CD14-positive monocyte (primary cell): Measurements from ENCODE around the gene ARNT2. TPM values are rescaled to one million over a fixed set of nuclear protein-coding genes. Genes with fewer than 3 reads are reported as not detected.

Experiments used
- DNase-seq, 3 donors: peaks; one replicate each; pipeline ENCODE4 v3.0.0-alpha.2; 2011 to 2022
- H2AFZ ChIP-seq: 2 replicates; pipeline ENCODE4 v1.6.0; 2012; ENCODE audit warnings: mild to moderate bottlenecking, low read depth, low read length, inconsistent platforms; ENCODE audit not compliant: insufficient read depth, poor library complexity, severe bottlenecking
- H3K27ac ChIP-seq, 2 donors: 1 replicate in 1 of 2; 2 replicates in 1 of 2; pipeline ENCODE4 v1.5.1; 2012 to 2013; ENCODE audit warnings: low read length in 2 of 2, control low read depth in 1 of 2, inconsistent platforms in 1 of 2, low read depth in 1 of 2, mild to moderate bottlenecking in 1 of 2
- H3K27me3 ChIP-seq, 2 donors: one replicate each; pipeline versions ENCODE4 v1.6.0 to v1.6.1; 2011 to 2013; ENCODE audit warnings: low read length in 2 of 2; ENCODE audit not compliant: control insufficient read depth in 2 of 2, insufficient read depth in 2 of 2
- H3K36me3 ChIP-seq, 2 donors: replicated peaks in 1 of 2; 1 replicate in 1 of 2; 2 replicates in 1 of 2; pipeline versions ENCODE4 v1.5.1 to v1.6.1; 2012 to 2013; ENCODE audit warnings: low read length in 2 of 2, control low read depth in 1 of 2, inconsistent platforms in 1 of 2, mild to moderate bottlenecking in 1 of 2; ENCODE audit not compliant: insufficient read depth in 2 of 2, control insufficient read depth in 1 of 2
- H3K4me1 ChIP-seq, 2 donors: 1 replicate in 1 of 2; 2 replicates in 1 of 2; pipeline versions ENCODE4 v1.5.1 to v1.6.1; 2012 to 2013; ENCODE audit warnings: low read length in 2 of 2, control low read depth in 1 of 2, inconsistent platforms in 1 of 2, mild to moderate bottlenecking in 1 of 2, moderate library complexity in 1 of 2; ENCODE audit not compliant: insufficient read depth in 2 of 2, control insufficient read depth in 1 of 2
- H3K4me2 ChIP-seq: replicated peaks from 2 replicates; pipeline ENCODE3; 2012; ENCODE audit warnings: low read length, moderate library complexity, mild to moderate bottlenecking; ENCODE audit not compliant: poor library complexity, severe bottlenecking; ENCODE audit errors: extremely low read depth
- H3K4me3 ChIP-seq, 3 experiments: fragments of 200-600 bp in 1 of 3; sonication (generic) in 1 of 3; replicated peaks in 1 of 3; 1 replicate in 2 of 3; 2 replicates in 1 of 3; pipeline ENCODE4 v1.5.1; 2011 to 2013; ENCODE audit warnings: low read length in 3 of 3, mild to moderate bottlenecking in 3 of 3, control low read depth in 2 of 3, low read depth in 2 of 3, inconsistent platforms in 1 of 3, moderate library complexity in 1 of 3
- H3K79me2 ChIP-seq: 2 replicates; pipeline ENCODE4 v1.6.0; 2012; ENCODE audit warnings: mild to moderate bottlenecking, control low read depth, inconsistent platforms, low read length, moderate library complexity; ENCODE audit not compliant: insufficient read depth
- H3K9ac ChIP-seq: 2 replicates; pipeline ENCODE4 v1.6.0; 2017; ENCODE audit warnings: low read length, mild to moderate bottlenecking; ENCODE audit not compliant: insufficient read depth, poor library complexity, severe bottlenecking
- H3K9me3 ChIP-seq, 2 donors: replicated peaks in 1 of 2; 1 replicate in 1 of 2; 2 replicates in 1 of 2; pipeline versions ENCODE4 v1.5.1 to v1.6.1; 2012 to 2013; ENCODE audit warnings: low read length in 2 of 2, control low read depth in 1 of 2; ENCODE audit not compliant: control insufficient read depth in 1 of 2, insufficient read depth in 1 of 2
- H4K20me1 ChIP-seq: 2 replicates; pipeline ENCODE4 v1.6.0; 2012; ENCODE audit warnings: mild to moderate bottlenecking, low read length, control low read depth, moderate library complexity; ENCODE audit not compliant: insufficient read depth
- H3K27ac Mint-ChIP-seq, 7 donors: one replicate each; pipeline ENCODE4 v1.8.0; 2020; ENCODE audit warnings: mild to moderate bottlenecking in 7 of 7, mixed read lengths in 7 of 7, moderate library complexity in 6 of 7, inconsistent platforms in 2 of 7
- H3K27me3 Mint-ChIP-seq, 3 donors: one replicate each; pipeline ENCODE4 v1.8.0; 2021 to 2022; ENCODE audit warnings: low read depth in 3 of 3, mild to moderate bottlenecking in 3 of 3, mixed read lengths in 3 of 3, moderate library complexity in 3 of 3, inconsistent platforms in 1 of 3
- H3K36me3 Mint-ChIP-seq, 2 donors: one replicate each; pipeline ENCODE4 v1.8.0; 2020; ENCODE audit warnings: mixed read lengths in 2 of 2, inconsistent platforms in 1 of 2, mild to moderate bottlenecking in 1 of 2
- H3K4me1 Mint-ChIP-seq: one replicate; pipeline ENCODE4 v1.8.0; 2020; ENCODE audit warnings: mild to moderate bottlenecking, mixed read lengths
- H3K4me3 Mint-ChIP-seq, 2 donors: one replicate each; pipeline ENCODE4 v1.8.0; 2020; ENCODE audit warnings: mild to moderate bottlenecking in 2 of 2, mixed read lengths in 2 of 2, moderate library complexity in 1 of 2
- H3K9me3 Mint-ChIP-seq, 7 donors: one replicate each; pipeline ENCODE4 v1.8.0; 2020 to 2022; ENCODE audit warnings: mixed read lengths in 7 of 7, mild to moderate bottlenecking in 6 of 7, moderate library complexity in 6 of 7, inconsistent platforms in 2 of 7
- CTCF ChIP-seq: fragments of 200-600 bp; IDR thresholded peaks from one replicate; pipeline ENCODE4 v1.8.0; 2022; ENCODE audit warnings: antibody characterized with exemption, mild to moderate bottlenecking
- WGBS: methylation state at CpG from one replicate; pipeline ENCODE4 v1.1.5; 2013; ENCODE audit warnings: missing lambda C conversion rate; ENCODE audit not compliant: insufficient coverage; 5-methylcytosine and 5-hydroxymethylcytosine counted together
- intact Hi-C, 2 donors: fragments of 100-400 bp; cut with micrococcal nuclease; formaldehyde crosslinking; loops; one replicate each; pipeline versions ENCODE4 v1.15.0 to v1.15.1; 2023
- polyA plus RNA-seq, 3 donors: library from polyadenylated mRNA; depleted of rRNA in 1 of 3; unstranded in 2 of 3; stranded (reverse) in 1 of 3; fragments of 300-500 nt in 2 of 3; fragments of >200 nt in 1 of 3; fragmentation: Illumina TruSeq in 2 of 3; gene quantifications; 1 replicate in 2 of 3; 2 replicates in 1 of 3; pipeline ENCODE4 v1.2.3, GENCODE V29; 2012 to 2021

Gene ARNT2
- polyA plus RNA-seq, 3 donors: not detected

- Mint-ChIP-seq H3K4me3 (no peak overlapping the region), H3K36me3 (no peaks in the 10 kb centered on the region), H3K9me3 (peaks cover 0 to 5% (median 1%) of the 10 kb centered on the region in 7 donors), H3K4me1 (no peaks in the 10 kb centered on the region), H3K27me3 (peaks cover 7 to 12% (median 9%) of the 10 kb centered on the region in 3 donors), H3K27ac (no peak overlapping the region)
- intact Hi-C loops: no loop called here
- no peaks in the 10 kb centered on the region for H3K9me3 ChIP-seq
- H4K20me1 ChIP-seq: no peaks in the 10 kb centered on the region
- no peaks in the 10 kb centered on the region for H3K79me2 ChIP-seq
- H3K9ac ChIP-seq: no peak overlapping the region
- H3K4me3 ChIP-seq: no peak overlapping the region
- H3K27me3 ChIP-seq: no peaks in the 10 kb centered on the region
- no peaks in the 10 kb centered on the region for H3K4me1 ChIP-seq
- no peak for DNase-seq
- no peak overlapping the region for H3K4me2 ChIP-seq
- H3K36me3 ChIP-seq: no peaks in the 10 kb centered on the region
- no peak overlapping the region for H2AFZ ChIP-seq
- no peak overlapping the region for H3K27ac ChIP-seq
- WGBS: no CpG with 5 or more reads among the region's 1 CpG
- TF ChIP-seq CTCF: no peak
Observed at GRCh38 chr15:80497221-80497620, 93.0 kb downstream of the ARNT2 start.

- no peak for TF ChIP-seq CTCF
- intact Hi-C loops: no loop called here
- Histone ChIP-seq H3K79me2 (no peaks in the 10 kb centered on the region), H3K4me2 (no peak overlapping the region), H4K20me1 (no peaks in the 10 kb centered on the region), H3K4me1 (no peaks in the 10 kb centered on the region), H2AFZ (no peak overlapping the region), H3K27me3 (no peaks in the 10 kb centered on the region), H3K36me3 (no peaks in the 10 kb centered on the region), H3K9ac (no peak overlapping the region), H3K27ac (no peak overlapping the region), H3K4me3 (no peak overlapping the region), H3K9me3 (no peaks in the 10 kb centered on the region)
- Mint-ChIP-seq H3K27me3 (peaks cover 6 to 13% (median 7%) of the 10 kb centered on the region in 3 donors), H3K4me1 (no peaks in the 10 kb centered on the region), H3K9me3 (peaks cover 0 to 5% (median 1%) of the 10 kb centered on the region in 7 donors), H3K27ac (no peak overlapping the region), H3K4me3 (no peak overlapping the region), H3K36me3 (no peaks in the 10 kb centered on the region)
- no peak for DNase-seq
- 100% methylated on average over 3 of the region's 4 CpGs for WGBS
Observed at GRCh38 chr15:80498652-80499051, 94.5 kb downstream of the ARNT2 start.
